GM10266 (cell line): ENCODE results near the gene RAB44.

Experiments used
- DNase-seq: peaks from one replicate; pipeline ENCODE4 v3.0.0; 2012; ENCODE audit errors: extremely low spot score
- TF ChIP-seq, protein P1 (sequence below): IDR thresholded peaks from 2 replicates; pipeline ENCODE4 v1.5.1; 2012; ENCODE audit warnings: mild to moderate bottlenecking, low read depth; ENCODE audit not compliant: control insufficient read depth, insufficient read depth; ENCODE audit errors: missing control alignments

RAB44 gene

DNA sequence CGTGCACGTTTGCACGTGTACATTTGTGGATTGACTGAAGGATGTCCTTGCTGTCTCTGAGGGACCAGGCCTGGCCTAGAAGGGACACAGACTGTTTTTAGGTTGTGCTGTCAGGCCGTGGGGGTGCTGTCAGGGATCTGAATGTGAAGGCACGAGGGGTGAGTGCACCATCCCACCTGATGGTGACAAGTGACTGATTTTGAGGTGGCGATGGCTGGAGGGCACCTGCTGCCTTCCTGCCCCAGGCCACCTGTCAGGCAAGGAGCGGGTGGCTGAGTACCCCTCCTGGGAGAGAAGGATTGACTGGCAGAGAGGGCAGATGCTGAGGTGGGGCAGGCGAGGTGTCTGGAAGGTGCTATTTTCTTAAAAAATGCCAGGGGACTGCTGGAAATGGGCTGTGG lies 1.2 kb downstream of the RAB44 start:
- DNase-seq: no peak
- TF ChIP-seq, protein P1, sequence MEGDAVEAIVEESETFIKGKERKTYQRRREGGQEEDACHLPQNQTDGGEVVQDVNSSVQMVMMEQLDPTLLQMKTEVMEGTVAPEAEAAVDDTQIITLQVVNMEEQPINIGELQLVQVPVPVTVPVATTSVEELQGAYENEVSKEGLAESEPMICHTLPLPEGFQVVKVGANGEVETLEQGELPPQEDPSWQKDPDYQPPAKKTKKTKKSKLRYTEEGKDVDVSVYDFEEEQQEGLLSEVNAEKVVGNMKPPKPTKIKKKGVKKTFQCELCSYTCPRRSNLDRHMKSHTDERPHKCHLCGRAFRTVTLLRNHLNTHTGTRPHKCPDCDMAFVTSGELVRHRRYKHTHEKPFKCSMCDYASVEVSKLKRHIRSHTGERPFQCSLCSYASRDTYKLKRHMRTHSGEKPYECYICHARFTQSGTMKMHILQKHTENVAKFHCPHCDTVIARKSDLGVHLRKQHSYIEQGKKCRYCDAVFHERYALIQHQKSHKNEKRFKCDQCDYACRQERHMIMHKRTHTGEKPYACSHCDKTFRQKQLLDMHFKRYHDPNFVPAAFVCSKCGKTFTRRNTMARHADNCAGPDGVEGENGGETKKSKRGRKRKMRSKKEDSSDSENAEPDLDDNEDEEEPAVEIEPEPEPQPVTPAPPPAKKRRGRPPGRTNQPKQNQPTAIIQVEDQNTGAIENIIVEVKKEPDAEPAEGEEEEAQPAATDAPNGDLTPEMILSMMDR: no peak

DNA sequence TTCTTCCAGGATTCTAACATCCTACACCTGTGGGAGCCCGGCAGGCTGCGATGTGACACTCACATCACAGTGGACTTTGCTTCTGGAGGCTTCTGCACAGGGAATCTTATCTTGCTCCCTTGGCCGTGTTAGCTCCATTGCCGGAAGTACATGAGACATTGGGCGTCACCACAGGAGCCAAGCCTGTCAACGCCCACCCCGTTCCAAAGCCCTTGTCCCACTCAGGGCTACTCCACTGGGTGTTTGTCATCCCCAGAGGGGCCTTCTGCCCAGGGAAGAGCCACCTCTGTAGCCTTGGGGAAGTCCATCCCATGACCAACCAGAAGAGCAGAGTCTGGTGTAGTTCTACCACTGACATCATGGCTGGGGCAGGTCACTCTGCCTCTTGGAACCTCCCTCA lies 1.7 kb downstream of the RAB44 start:
- TF ChIP-seq, protein P1: no peak

GRCh38 chr6:36700071-36700812 lies 2.6 kb downstream of the RAB44 start:
- no peak for DNase-seq
- TF ChIP-seq, protein P1: no peak

More for the DNA sequence above, 1.7 kb downstream of the RAB44 start:
- DNase-seq: no peak

DNA sequence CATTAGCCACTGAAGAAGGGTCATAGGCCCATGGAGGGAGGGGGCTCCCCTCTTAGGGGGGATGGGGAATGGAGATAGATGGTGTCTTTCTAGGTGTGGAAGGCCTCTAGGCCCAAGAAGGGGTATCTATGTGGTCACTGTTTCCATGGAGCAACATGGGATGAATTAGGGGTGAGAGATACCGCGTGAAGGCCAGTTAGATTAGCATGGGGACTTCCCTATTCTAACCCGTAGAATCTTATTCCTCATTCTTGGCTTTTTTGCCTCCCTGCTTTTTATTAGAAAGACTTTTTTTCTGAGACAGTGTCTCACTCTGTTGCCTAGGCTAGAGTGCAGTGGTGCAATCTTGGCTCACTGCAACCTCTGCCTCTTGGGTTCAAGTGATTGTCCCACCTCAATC lies 3.2 kb downstream of the RAB44 start:
- DNase-seq: no peak
- TF ChIP-seq, protein P1: no peak

DNA sequence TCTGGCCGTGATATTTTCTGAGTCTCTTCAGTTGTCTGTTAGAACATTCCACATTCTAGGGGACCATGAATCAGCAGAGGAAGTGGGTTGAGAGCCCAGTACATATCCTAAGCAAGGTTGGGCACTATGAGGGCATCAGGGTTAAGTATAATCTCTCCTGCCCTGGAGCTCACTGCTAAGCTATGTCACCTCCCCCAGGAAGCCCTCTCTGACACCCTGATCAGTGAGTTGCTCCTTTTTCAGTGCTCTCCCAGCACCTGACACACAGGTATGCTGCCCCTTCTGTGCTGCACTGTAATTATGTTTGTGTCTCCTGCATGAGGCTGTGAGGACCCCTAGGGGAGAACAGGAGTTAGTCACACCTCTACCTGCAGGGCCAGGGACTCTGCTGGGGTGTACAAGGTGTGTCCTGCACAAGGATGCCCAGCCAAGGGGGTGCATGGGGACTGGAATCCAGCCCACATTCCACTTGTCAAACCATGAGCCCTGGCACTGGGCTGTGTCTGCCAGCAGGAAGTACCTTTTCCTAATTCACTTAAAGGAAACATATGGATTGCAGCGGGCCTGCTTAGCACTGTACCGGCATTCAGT lies 3.9 kb downstream of the RAB44 start:
- TF ChIP-seq, protein P1: peak; percentile 36
- no peak for DNase-seq

DNA sequence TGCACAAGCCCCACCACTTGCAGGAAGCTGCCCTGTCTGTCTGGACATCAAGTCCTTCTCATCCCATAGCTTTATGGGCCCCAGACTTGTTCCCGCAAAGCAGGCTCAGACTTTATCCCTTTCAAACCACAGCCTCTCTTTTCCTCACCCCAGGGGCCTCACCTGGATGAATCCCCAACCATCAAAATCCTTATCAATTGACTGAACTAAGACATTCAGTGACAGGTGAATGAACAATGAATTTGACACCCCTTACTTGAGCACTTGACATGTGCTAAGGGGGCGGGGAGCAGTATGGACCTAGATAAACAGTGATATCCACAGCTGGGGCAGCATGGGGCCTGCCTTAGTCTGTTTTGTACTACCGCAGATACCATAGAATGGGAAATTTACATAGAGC lies 5.0 kb downstream of the RAB44 start:
- TF ChIP-seq, protein P1: no peak

DNA sequence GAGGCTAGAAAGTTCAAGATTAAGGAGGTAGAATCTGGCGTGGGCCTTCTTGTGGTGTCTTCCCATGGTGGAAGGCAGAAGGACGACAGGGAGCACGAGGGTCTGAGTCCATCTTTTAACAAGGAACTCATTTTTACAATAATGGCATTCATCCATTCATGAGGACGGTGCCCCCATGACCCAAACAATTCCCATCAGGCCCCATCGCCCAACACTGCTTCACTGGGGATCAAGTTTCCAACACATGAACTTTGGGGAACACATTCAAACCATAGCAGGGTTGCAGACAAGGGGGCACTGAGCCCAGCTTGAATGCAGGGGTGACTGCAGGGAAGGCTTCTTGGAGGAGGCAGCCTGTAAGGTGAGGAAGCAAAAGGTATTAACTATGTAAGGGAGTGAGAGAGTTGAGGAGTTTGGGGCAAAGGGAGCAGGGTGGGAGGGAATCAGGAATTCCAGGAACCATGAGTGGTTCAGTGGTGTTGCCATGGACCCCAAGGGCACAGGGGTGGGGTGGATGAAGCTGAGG lies 5.5 kb downstream of the RAB44 start:
- DNase-seq: no peak
- TF ChIP-seq, protein P1: no peak

More for the DNA sequence above, 5.0 kb downstream of the RAB44 start:
- DNase-seq: no peak
